ENCODE measurements around the gene CMTM2.

GRCh38 chr16:66634527-66635196 is 55.4 kb downstream of the CMTM2 start:
- TF ChIP-seq SUZ12 (IDR thresholded peaks at IDR 0.05; ENCODE audit: extremely low read depth, insufficient read depth, insufficient read length): no peak
- no peak for TF ChIP-seq ZNF274 (IDR thresholded peaks at IDR 0.05; ENCODE audit: low read depth, low read length)
